HG03442 (cell line): ENCODE measurements around the gene OGDH.
"Not testable (repeated sequence)": the region's sequence is repeated elsewhere in the genome, so short reads cannot be mapped to it uniquely, and the experiment has no call there.

Experiments used
- ATAC-seq: cut with Tn5 transposase; IDR thresholded peaks from one replicate; pipeline ENCODE4 v1.9.1; 2021; ENCODE audit warnings: mild to moderate bottlenecking, moderate library complexity; ENCODE audit not compliant: unreplicated experiment

Gene OGDH

DNA sequence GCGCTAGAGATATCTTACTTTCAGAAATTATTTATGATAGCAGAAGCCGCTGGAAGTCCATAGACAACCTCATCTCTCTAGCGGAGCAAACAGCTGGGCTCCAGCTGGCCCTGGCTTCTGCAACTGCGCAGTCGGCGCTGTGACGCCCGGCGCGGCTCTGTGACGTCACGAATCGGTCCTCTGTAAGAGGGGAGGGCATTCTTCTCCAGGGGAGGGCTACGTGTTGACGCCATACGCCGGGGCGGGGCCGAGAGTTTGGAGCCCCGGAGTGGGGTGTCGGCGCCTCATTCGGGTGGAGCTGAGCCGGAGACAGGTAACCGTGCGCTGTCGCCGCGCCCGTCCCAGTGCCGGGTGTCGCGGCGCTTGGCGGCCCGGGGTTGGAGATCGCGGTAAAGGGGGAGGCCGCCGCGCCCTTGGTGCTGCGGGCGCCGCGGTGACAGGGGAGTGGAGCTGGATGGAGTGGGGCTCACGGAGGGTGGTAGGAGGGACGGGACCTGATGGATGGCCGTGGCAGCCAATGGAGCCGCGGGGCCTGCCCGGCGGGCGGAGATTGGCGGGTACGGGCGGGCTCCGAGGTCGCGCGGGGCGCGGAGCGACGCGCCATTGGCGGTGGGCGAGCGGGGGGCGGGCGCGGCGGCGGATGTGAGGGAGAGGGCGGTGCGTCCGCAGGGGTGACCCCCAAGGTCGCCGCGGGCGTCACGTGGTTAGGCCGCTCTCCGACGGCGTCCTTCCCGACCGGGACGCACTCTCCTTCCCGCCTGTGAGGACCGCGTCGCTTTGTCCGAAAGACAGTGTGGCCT lies at the start of gene OGDH:
OGDH (plus strand) TSS at position 287 of the 800 bp plus-strand sequence. CDS start 17,717 bp downstream, outside the sequence.
- ATAC-seq: peak; percentile 93

DNA sequence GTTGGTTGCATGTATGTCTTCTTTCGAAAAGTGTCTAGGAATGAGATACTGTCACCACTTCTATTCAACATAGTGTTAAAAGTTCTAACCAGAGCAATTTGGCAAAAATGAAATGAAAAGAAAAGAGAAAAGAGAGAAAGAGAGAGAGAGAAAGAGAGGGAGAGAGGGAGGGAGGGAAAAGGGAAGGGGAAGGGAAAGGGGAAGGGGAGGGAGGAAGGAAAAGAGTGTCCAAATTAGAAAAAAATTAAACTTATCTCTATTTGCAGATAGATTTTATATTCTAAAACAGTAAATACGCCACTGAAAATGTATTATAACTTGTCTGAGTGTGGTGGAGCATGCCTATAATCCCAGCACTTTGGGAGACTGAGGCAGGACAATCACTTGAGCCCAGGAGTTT lies 48.9 kb upstream of the OGDH start:
- ATAC-seq: no peak

DNA sequence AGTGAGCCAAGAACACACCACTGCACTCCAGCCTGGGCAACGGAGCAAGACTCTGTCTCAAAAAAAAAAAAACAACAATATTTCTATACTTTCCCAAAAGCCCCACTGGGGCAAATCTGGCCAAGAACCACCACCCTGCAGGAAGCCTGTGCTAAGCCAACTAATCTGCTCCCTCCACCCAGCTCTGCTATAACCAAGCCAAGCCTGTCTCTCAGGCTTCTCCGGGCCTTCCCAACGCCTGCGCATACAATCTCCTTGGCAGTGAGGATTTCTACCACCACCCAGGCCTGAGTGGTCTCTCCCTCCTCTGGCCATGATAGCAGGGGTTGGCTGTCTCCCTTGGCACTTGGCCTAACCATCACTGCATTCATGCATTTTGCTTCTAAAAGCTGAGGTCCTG lies 46.9 kb upstream of the OGDH start:
- ATAC-seq: no peak

DNA sequence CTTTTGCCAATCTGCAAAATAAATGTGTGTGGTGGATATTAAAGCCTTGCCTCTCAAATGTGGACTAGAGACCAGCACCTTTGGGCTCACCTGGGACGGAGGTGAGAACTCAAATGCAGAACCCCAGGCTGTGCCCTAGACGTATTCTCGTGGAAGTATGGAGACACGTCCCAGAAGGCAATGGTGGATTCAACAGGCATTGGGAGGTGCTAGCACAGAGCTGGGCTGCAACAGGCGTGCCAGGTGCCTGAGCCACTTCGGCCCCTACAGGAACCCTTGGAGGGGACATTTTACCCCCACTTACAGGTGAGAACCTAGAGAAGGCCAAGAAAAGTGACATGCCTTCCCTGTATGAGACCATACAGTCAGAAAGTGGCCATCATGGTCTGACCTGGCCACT lies 44.9 kb upstream of the OGDH start:
- no peak for ATAC-seq

DNA sequence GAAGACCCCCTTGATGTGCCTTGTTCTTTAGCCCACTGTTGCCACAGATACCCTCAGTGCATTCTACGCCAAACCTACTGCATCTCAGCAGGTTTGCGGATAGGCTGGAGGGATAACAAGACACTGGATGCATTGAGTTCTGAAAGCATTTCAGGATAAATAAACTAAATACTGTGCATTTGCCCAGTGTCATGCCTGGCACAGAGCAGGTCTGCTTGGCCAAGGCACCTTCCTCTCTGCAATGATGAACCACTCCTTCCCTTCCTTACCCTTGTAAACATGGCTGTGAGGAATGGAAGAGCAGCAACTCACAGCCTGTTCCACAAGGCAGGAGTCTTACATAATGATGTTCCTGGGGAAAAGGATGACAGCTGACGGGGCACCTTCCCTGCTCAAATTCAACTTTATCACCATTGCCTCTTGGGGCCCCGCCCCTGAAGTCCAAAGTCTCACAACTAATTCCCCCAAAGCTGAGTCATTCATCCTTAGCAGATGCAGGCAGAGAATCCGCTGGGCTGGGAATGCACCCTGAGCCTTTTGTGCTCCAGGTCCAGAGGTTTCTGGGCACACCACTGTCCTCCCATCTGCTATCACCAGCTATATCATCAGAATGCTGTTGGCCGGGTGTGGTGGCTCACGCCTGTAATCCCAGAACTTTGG lies 44.3 kb upstream of the OGDH start:
- ATAC-seq: no peak

DNA sequence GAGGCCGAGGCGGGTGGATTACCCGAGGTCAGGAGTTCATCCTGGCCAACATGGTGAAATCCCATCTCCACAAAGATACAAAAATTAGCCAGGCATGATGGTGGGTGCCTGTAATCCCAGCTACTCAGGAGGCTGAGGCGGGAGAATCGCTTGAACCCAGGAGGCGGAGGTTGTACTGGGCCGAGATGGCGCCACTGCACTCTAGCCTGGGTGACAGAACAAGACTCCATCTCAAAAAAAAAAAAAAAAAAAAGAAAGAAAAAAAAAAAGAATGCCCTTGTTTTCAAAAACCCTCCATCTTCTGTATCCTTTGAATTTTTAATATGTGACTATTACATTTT lies 43.8 kb upstream of the OGDH start:
- not testable (repeated sequence) for ATAC-seq

DNA sequence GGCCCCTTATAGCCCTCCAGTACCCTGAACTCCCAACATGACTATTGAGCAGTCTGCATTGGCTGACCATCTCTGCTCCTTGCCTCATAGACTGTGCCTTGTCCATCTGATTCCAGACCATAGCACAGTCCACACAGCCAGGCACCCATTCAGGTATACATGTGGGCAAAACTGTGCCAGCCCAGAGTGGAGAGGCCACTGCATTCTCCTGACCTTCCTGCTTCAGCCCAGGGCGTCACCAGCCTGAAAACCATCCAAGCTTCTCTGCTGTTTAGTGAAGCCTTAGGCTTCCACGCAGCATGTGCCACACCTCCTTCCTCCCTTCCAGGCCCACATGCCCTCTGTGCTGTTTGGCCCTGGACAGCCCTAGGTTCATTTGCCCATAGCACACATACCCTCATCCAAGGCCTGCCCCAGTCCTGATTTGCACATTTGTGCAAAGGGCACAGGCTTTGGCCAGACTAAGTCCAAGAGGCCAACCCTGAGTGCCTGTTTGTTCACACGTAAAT lies 43.2 kb upstream of the OGDH start:
- ATAC-seq: no peak

DNA sequence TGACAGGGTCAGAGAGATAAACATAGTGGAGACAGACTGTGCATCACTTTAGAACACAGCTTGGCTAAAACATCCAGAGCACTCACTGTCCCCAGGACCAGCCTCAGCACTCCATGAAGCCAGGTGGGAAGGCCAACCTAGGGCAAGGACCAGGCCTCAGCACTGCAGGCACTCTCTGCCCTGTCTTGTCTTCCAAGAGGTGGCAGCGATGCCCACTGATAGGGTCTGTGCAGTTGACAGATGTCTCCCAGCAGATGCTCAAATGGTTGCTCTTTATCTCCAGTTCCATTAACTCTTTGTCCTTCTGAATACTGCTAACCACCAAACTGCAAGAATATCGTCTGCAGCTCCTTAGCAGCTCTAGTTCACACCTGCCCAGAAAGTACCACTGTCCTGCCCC lies 41.8 kb upstream of the OGDH start:
- ATAC-seq: no peak

DNA sequence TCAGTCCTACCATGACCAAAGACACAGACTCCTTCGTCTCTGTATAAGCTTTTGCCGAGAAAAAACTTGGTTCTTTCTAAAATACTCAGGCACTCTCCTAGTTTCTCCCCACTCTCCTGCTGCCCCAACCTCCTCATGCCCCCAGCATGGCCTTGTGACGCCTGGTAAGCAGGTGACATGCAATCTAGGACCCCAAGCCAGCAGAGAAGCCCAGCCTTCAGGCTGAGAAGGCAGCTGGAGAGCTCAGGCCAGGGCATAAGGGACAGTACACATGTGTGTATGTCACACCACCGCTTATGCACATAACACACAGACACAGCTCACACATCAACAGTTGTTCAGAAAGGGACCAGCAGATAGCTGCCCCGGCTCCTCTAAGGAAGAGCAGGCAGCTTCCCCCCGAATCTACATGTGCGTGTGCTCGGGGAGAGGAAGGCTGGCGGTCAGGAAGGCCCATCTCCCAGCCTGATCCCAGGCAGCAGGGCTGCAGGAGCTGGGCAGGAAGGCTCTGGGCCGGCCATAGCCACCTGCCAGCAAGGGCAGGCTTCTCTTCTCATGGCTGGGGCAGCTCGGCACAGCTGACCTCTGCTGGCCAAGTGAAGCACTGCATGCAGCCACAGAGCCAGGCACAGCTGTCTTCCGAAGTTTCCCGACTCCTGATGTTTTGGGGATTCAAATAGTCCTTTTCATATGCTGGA lies 41.2 kb upstream of the OGDH start:
- ATAC-seq: peak; percentile 72

DNA sequence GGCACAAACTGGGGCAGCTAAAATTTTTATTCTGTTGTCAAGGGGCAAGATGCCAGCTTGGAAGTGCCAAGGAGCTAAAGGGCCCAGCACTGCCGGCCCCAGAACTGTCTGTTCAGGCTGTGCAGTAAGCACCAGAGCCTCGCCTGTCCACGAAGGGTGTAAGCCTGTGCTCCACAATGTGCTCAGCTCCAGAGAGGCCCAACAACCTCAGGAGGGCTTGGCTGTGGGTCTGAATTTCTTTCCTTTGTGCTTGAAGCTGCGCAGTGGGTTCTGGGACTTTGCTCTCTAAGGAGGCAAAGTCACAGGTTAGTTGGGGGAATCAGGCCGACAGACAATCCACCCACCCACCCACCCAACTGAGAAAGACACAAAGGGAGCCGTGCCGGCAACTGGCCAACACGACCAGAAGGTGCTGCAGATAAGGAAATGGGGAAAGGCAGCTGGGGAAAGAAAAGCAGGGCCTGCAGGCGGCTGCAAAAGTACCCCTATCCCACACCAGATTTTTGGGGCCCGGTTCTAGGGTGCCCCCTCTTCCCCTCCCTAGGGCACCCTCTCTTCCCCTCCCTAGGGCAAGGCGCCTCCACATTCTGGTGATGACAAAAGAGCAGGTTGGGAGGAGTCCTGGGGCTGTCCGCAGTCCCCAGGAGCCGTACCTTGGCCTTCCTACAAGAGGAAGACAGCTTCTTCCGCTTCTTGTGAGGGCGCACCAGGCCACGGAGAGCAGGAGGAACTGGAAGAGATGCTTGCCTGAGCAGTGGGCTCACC lies 40.5 kb upstream of the OGDH start:
- no peak for ATAC-seq

DNA sequence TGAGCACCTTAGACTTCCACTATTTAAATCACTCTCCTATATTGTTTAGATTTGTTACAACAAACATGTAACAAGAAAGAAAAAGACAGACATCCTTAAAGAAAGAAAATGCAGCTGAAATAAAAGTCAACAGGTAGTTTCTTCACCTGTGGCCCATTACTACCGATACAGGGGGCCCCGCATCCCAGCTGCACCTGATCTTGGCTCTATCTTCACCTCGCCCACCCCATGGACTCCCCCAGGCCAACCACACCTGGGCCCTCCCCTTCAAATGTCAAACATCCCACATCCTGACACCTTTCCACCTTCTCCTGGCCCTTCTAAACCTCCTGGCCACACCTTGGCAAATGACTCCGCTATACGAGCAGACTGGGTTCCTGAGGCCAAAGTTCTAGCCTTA lies 39.7 kb upstream of the OGDH start:
- no peak for ATAC-seq

DNA sequence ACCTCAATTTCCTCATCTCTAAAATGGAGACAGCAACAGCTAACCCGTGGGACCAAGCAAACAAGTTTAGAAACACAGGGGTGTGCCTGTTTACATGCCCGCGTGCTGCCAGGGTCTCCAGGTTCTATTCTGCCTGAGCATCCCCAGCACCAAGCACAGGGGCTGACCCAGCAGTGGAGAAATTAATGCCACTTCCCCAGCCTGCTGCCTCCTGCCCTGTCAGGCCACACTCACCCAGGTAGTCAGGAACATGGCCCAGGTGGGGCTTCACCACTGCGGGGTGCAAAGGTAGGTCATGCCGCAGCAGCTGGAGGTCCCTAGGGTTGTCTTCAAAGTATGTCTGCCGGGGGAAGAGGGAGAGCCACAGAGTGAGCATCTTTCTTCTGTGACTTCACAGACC lies 38.5 kb upstream of the OGDH start:
- ATAC-seq: no peak

DNA sequence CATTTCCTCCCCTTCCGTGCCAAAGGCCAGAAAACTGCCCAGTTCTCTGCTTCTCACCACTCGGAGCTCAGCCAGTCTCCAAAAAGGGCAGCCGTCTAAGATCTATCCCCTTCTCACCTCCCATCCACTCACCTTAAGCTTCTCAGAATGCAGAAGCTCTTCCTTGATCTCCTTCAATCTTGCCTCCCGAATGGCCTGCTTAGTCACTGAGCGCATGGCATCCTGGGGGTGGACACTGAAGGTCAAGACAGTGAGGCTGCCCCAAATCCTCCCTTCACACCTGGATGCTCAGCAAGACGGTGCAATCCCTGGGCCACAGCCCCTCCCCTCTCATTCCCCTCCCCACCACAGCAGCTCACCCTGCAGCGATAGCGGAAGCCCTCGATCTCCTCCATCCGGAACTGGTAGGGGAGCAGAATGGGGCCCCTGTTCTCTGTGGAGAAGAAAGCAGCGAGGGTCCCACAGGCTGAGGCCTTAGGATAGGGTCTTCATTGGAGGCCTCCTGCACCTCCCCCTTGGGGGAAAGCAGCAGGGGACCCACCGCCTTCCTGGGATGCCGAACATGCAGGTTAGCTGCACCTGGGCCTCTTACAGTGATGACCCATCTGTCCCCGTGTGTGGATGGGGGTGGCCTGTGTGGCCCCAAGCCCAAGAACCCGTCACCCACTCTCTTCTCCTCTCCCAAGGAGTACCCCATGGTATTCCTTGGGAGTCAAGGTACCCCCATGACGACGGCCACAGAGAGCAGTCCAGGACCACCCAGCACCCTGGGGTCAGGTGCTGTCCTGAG lies 37.5 kb upstream of the OGDH start:
- no peak for ATAC-seq

DNA sequence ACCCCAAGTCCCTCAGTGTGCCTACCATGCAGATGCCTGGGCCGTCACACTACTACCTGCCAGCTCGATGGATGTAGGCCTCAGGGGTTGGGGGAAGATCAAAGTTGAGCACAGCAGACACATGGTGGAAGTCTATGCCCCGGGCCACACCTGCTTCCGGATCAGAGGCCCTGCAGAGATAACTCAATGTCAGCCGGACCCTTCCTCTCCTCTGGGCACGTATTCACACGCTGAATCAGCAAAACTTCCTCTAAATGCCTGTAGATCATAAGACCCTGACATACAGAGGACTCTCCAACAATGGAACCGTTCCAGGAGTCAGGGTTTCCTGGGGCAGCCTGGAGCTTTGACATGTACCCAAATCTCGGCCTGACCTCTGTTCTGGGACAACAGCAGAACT lies 36.5 kb upstream of the OGDH start:
- ATAC-seq: no peak

DNA sequence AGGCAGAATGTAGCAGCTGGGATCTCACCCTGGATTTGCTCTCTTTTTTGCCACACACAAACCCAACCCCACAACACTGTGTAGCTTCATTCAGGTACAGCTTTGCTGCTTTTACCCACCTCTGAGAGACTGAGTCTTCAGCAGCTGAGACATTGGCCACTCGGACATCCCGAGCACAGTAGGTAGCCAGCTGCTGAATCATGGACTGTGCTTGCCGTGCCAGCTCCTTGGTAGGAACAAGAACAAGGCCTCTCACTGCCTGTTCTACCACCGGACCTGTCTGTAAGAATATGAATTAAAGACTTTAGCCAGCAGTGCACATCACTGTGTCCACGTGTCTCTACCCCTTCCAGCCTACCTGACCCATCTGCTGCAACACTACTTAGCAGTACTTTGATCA lies 33.7 kb upstream of the OGDH start:
- ATAC-seq: no peak

DNA sequence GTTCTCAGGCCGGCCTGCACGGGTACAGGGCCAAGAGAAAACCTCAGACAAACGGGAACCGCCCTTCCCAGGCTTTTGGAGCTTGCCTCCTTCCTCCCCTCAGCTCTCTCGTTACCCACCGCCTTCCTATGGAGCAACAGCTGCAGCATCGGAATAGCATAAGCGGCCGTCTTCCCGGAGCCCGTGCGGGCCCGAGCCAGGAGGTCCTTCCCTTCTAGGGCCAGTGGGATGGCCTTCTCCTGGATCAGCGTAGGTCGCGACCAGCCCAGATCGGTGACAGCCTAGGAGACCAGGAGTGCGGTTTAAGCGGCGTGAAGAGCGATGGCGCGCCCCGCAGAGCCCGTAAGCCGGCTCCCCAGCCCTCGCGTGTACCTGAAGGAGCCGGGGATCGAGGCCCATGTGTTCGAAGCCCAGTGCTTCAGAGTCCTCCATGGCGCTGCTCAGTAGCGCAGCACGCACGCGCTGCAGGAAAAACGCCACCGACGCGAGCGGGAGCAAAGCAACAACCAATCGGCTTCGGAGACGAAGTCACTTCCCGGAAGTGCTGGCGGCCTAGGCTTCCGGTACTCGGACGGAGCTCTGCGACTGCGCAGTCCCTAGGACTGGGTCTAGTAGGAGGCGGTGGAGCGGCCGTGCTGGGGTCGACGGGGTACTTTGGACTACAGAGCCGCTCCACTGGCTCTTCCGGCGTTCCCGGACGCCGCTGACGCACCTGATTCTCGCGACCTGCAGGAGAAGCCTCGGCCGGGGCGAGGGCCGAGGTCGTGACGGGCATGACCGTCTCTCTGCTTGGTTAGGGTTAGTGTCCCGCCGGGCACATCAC lies 32.8 kb upstream of the OGDH start, which contains the start of gene DDX56:
DDX56 (minus strand) TSS at position 445 of the 823 bp plus-strand sequence; CDS start at position 432, 13 bp downstream.
- peak; percentile 90 for ATAC-seq

DNA sequence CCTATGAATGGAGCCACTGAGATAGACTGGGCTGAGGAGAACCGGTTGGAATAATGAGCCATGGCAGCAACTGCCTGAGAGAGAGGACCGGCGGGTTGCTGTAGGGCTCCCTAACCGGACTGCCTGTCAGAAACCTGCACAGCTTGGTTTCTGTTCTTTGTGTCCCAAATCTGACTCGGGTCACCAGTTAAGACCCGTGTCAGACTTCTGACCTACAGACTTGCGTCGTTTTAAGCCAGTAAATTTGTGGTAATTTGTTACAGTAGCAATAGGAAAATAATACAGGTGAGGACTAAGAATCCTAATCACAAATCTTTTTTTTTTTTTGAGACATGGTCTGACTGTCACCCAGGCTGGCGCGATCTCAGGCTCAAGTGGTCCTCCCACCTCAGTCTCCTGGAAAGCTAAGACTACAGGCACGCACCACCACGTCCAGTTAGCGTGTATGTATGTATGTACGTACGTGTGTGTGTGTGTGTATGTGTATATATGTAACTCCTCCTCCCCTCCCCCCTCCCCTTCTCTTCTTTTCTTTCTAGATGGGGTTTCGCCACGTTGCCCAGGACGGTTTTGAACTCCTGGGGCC lies 32.0 kb upstream of the OGDH start:
- no peak for ATAC-seq

DNA sequence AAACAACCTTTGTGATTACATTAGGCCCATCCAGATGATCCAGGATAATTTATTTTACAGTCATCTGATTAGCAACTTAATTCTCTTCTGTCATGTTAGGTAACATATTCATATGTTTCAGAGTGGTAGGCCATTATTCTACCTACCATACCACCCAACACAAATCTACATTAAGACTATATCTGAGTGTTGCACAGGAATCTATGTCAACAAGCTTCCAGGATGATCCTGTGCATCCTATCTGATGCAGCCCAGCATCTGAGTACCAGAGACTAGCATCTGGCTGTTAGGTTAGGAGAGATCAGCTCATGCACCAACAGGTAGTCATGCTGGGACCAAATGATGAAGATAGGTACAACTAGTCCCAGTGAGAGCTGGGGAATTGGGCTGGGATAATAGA lies 31.4 kb upstream of the OGDH start:
- ATAC-seq: no peak

DNA sequence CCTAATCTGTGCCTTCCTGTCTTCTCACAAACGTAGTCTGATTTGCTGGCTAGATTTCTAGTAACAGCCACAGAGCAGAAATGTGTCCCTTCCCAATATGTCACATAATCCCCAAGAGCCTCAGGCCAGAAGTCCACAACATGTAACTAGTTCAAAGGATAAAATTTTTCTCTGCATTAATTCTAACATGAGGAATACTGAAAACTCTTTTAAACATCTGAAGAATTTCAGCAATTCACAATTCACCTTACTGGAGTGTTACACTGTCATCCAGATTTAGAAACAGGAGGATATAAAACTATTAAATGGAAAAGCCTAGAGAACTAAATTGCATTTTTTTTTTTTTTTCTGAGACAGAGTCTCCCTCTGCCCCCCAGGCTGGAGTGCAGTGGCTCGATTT lies 30.2 kb upstream of the OGDH start:
- no peak for ATAC-seq
